ENCODE results near the gene FTO. TPM values are rescaled to one million over a fixed set of nuclear protein-coding genes. Genes with fewer than 3 reads are reported as not detected.

FTO gene
- total RNA-seq, 2 donors from 2014 or later = 73.6 to 90.6 TPM

- Histone ChIP-seq H3K36me3 (no peaks in the 10 kb centered on the region), H3K4me1 (no peaks in the 10 kb centered on the region), H3K27ac (no peak overlapping the region), H3K9me3 (no peaks in the 10 kb centered on the region), H3K4me3 (no peak overlapping the region), H3K27me3 (no peaks in the 10 kb centered on the region)
- no peak for DNase-seq (ENCODE audit: low spot score)
- TF ChIP-seq CTCF (IDR thresholded peaks at IDR 0.05) = no peak
Measured at GRCh38 chr16:53936052-53936451, 232.1 kb downstream of the FTO start.

- H3K27ac ChIP-seq = no peak overlapping the region
- TF ChIP-seq CTCF (IDR thresholded peaks at IDR 0.05) = no peak
Measured at GRCh38 chr16:53936529-53936928, 232.6 kb downstream of the FTO start.

GRCh38 chr16:53937161-53937880, 233.4 kb downstream of the FTO start:
- TF ChIP-seq CTCF (IDR thresholded peaks at IDR 0.05) = no peak
- no peak for DNase-seq (ENCODE audit: low spot score)
- no peaks in the 10 kb centered on the region for H3K36me3 ChIP-seq
- H3K4me3 ChIP-seq = no peak overlapping the region
- H3K4me1 ChIP-seq = no peaks in the 10 kb centered on the region
- no peaks in the 10 kb centered on the region for H3K9me3 ChIP-seq
- H3K27ac ChIP-seq = no peak overlapping the region
- no peaks in the 10 kb centered on the region for H3K27me3 ChIP-seq

More at GRCh38 chr16:53936529-53936928, 232.6 kb downstream of the FTO start:
- Histone ChIP-seq H3K9me3 (no peaks in the 10 kb centered on the region), H3K4me3 (no peak overlapping the region), H3K27me3 (no peaks in the 10 kb centered on the region), H3K36me3 (no peaks in the 10 kb centered on the region), H3K4me1 (no peaks in the 10 kb centered on the region)
- no peak for DNase-seq (ENCODE audit: low spot score)

- Histone ChIP-seq H3K36me3 (no peaks in the 10 kb centered on the region), H3K4me1 (no peaks in the 10 kb centered on the region), H3K27ac (no peak overlapping the region), H3K9me3 (no peaks in the 10 kb centered on the region), H3K27me3 (no peaks in the 10 kb centered on the region), H3K4me3 (no peak overlapping the region)
- no peak for TF ChIP-seq CTCF (IDR thresholded peaks at IDR 0.05)
- DNase-seq (ENCODE audit: low spot score) = no peak
Measured at GRCh38 chr16:53944025-53944424, 240.1 kb downstream of the FTO start.

GRCh38 chr16:53945996-53946395, 242.0 kb downstream of the FTO start:
- Histone ChIP-seq H3K4me1 (no peaks in the 10 kb centered on the region), H3K27me3 (no peaks in the 10 kb centered on the region)
- peak; percentile 40 to 71 for TF ChIP-seq CTCF (IDR thresholded peaks at IDR 0.05)

More at GRCh38 chr16:53945996-53946395, 242.0 kb downstream of the FTO start:
- no peak for DNase-seq (ENCODE audit: low spot score)
- Histone ChIP-seq H3K36me3 (no peaks in the 10 kb centered on the region), H3K27ac (no peak overlapping the region), H3K4me3 (no peak overlapping the region), H3K9me3 (no peaks in the 10 kb centered on the region)

Measured in right atrium auricular region (tissue), 2 donors.